GM12874 (cell line): ENCODE results near the gene ONECUT1.

Experiments used
- TF ChIP-seq, protein P1 (sequence below): IDR thresholded peaks from 2 replicates; pipeline ENCODE4 v1.5.1; 2011; ENCODE audit warnings: low read depth, mild to moderate bottlenecking, control low read depth, low read length, moderate library complexity; ENCODE audit not compliant: insufficient read depth

ONECUT1 gene

DNA sequence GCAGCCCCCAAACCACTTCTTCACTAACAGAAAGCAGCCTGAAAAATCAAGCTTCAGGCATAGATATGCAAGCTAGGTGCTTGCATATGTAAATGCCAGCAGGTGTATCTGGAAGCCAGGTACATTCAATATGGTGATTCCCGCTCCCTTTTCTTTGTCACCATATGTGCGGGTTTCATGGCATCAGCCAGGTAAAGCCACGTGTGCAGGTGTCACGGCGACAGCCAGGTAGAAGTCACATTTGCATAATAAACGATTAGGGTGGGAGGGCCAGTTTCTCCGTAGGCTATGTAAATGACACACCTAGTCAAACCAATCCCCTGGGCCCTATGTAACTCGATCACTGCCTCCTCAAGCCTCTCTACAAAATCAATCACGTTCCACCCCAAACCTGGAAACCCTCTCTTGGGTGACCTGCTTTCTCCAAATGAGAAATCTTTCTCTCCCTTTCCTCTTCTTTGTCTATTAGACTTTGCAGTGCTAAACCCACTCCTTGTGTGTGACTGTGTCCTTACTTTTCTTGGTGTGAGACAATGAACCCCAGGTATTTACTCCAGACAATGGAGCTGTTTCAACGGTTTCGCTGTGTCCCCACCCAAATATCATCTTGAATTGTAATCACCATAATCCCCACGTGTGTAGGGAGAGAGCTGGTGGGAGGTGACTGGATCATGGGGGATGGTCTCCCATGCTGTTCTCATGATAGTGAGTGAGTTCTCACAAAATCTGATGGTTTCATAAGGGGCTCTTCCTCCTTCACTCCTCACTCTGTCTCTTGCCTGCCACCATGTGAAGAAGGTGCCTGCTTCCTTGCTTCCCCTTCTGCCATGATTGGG is 44.6 kb downstream of the ONECUT1 start:
- TF ChIP-seq, protein P1, sequence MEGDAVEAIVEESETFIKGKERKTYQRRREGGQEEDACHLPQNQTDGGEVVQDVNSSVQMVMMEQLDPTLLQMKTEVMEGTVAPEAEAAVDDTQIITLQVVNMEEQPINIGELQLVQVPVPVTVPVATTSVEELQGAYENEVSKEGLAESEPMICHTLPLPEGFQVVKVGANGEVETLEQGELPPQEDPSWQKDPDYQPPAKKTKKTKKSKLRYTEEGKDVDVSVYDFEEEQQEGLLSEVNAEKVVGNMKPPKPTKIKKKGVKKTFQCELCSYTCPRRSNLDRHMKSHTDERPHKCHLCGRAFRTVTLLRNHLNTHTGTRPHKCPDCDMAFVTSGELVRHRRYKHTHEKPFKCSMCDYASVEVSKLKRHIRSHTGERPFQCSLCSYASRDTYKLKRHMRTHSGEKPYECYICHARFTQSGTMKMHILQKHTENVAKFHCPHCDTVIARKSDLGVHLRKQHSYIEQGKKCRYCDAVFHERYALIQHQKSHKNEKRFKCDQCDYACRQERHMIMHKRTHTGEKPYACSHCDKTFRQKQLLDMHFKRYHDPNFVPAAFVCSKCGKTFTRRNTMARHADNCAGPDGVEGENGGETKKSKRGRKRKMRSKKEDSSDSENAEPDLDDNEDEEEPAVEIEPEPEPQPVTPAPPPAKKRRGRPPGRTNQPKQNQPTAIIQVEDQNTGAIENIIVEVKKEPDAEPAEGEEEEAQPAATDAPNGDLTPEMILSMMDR = no peak

DNA sequence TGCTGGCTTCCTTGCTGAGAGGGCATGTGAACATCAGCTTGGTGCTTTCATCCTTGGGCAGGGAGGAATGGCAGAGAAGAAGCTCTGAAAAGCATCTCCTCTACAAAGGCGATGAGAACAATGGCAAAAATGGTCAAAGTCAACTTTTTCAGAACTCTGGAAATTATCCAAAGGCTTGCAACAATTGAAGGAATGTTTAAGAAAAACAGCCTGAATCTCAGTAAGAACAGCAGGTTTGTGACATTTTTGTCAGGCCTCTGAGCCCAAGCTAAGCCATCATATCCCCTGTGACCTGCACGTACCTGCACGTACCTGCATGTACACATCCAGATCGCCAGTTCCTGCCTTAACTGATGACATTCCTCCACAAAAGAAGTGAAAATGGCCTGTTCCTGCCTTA is 51.8 kb downstream of the ONECUT1 start:
- TF ChIP-seq, protein P1 = no peak

DNA sequence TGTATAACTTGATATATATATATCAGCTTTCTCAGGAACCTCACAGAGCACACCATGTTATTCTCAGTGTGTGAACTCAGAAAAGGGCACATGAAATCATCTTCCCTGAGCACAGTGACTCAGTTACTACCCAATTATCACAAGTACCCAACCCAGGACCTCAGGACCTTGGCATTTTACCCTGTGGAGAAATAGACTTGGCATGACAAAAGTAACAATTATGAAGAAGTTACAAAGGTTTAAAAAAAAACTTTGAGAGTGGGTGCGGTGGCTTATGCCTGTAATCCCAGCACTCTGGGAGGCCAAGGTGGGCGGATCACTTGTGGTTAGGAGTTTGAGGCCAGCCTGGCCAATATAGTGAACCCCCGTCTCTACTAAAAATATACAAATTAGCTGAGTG is 52.4 kb downstream of the ONECUT1 start:
- TF ChIP-seq, protein P1 = no peak

DNA sequence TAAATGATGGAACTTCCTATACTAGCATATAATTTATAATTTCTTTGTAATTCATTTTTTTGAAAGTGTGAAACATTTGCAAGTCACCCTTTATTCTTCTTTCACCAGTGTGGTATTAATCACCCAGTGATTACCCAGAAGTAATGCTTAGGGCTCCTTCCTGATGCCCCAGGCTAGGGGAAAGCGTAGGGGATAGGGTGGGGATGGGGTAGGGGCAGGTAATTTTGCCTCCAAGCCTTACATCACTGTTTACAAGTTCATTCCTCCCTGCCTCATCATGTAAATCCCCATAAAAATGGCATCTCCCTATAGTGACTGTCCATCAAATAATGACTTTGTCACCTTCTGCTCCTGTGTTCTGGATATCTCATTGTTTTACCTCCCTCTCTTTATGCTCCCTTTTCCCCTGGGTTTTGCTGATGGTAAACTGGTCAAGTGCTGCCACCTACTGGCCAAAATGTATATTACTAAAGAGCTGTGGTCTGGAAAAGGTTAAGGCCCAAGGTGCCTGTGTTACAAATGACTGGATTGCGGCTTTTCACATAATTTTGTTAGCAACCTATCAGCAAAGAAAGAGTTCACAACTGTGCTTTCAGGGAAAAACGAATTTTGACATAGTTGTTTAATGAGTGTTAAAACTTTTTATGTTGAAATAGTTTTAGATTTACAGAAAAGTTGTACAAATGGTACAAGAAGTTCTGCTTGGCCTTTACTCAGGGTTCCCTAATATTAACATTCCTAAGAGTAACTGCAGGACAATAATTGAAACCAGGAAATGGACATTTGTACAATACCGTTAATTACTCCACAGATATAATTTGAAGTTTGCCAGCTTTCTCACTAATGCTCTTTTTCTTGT is 54.7 kb downstream of the ONECUT1 start:
- TF ChIP-seq, protein P1 = peak; percentile 46; the same call in 1 of the 2 replicates

DNA sequence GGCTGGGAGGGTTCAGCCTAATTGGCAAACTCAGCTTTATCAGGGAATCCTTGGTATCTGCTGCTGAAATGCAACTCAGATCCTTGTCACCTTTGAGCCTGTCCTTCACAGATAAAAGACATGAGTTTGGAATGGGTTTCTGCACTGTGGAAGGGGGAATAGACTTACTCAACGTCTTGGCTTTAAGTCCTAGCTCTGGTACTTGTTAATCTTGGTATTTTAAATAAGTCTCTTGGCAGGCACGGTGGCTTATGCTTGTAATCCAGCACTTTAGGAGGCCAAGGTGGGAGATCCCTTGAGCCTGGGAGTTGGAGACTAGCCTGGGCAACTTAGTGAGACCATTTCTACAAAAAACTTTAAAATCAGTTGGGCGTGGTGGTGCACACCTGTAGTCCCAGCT is 55.8 kb downstream of the ONECUT1 start:
- TF ChIP-seq, protein P1 = no peak

DNA sequence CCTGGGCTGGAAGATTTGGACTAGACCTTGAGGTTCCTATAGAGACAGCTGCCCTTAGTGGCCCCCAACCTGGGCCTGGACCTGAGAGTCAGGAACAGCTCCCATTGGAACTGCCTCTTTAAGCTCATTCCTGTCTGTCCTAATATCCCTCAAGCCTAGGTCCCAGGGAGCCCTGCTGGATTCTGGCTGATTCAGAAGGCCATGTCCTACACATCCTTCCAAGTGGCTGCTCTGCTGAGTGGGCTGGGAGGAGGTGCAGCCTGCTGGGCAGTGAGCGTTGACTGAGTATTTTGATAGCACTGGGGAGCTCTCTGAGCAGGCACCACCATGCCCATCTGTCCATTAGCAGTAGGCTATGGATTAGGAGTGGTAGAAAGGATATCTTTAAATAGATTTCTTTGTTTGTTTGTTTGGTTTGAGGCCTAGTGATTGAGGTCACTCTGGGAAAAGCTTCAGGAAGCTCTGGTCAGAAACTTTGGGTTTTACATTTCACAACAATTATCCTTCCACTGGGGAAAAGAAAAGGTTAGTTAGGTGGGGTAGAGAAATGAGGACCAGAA is 56.4 kb downstream of the ONECUT1 start:
- TF ChIP-seq, protein P1 = no peak

DNA sequence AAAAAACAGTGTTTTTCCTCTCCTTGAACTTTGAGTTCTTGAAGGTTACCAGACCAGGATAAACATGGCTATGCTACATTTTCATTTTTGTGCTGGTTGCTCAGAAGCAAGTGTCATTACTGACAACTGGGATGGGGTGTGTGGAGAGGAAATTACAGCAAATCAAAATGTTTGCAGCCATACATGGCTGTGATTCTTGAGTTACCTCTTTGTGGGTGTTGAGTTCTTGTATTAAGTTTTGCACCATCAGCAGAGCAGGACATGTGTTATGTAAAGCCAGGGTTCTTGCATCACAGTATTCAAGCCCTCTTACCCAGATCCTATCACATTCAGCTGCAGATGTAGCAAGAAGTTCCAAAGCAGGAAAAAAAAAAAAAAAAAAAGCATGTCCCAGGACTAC is 57.0 kb downstream of the ONECUT1 start:
- TF ChIP-seq, protein P1 = no peak
